Stomach (tissue), 9 donors: ENCODE results near the gene PRMT3. TPM values are rescaled to one million over a fixed set of nuclear protein-coding genes. Genes with fewer than 3 reads are reported as not detected.

ENCODE experiments used
- DNase-seq, 2 donors: peaks; one replicate each; pipeline versions ENCODE4 v3.0.0 to v3.0.0-alpha.2; 2013 to 2019
- H3K27ac ChIP-seq, 5 donors: fragments of 200-600 bp in 4 of 5; sonication (generic) in 4 of 5; one replicate each; pipeline ENCODE4 v1.5.1; 2013 to 2019; ENCODE audit warnings: mild to moderate bottlenecking in 1 of 5, moderate library complexity in 1 of 5
- H3K27me3 ChIP-seq, 3 donors: fragments of 200-600 bp; sonication (generic); one replicate each; pipeline ENCODE4 v1.5.1; 2017 to 2019; ENCODE audit warnings: mixed run types in 1 of 3
- H3K36me3 ChIP-seq, 4 donors: fragments of 200-600 bp; sonication (generic); 1 replicate in 3 of 4; 2 replicates in 1 of 4; pipeline ENCODE4 v1.5.1; 2016 to 2019
- H3K4me1 ChIP-seq, 4 donors: fragments of 200-600 bp; sonication (generic); one replicate each; pipeline ENCODE4 v1.5.1; 2016 to 2019
- H3K4me3 ChIP-seq, 4 donors: fragments of 200-600 bp; sonication (generic) in 3 of 4; one replicate each; pipeline ENCODE4 v1.5.1; 2016 to 2019; ENCODE audit warnings: mild to moderate bottlenecking in 1 of 4
- H3K9me3 ChIP-seq, 4 donors: fragments of 200-600 bp; sonication (generic); one replicate each; pipeline ENCODE4 v1.5.1; 2016 to 2019
- EP300 ChIP-seq: sonication (generic); formaldehyde crosslinking; IDR thresholded peaks from one replicate; pipeline ENCODE4 v1.6.1; 2017; ENCODE audit warnings: antibody characterized with exemption
- POLR2A ChIP-seq, 4 donors: fragments of 450-650 bp; IDR thresholded peaks; one replicate each; pipeline ENCODE4 v1.6.1; 2016; ENCODE audit warnings: antibody characterized with exemption in 4 of 4, control low read depth in 2 of 4, mild to moderate bottlenecking in 1 of 4, moderate library complexity in 1 of 4
- POLR2AphosphoS5 ChIP-seq, 3 donors: sonication (generic); formaldehyde crosslinking; IDR thresholded peaks; one replicate each; pipeline ENCODE4 v1.6.1; 2016; ENCODE audit warnings: antibody characterized with exemption in 3 of 3
- WGBS, 5 donors: extraction: QIAGEN DNeasy Blood & Tissue Kit in 3 of 5; methylation state at CpG; one replicate each; pipeline versions ENCODE4 v1.1.5 to v1.1.7; 2013 to 2018; 5-methylcytosine and 5-hydroxymethylcytosine counted together
- intact Hi-C: fragments of 100-400 bp; cut with DNase I; formaldehyde crosslinking; loops from one replicate; pipeline ENCODE4 v1.15.1; 2023; ENCODE audit warnings: low total_unique reads
- polyA plus RNA-seq, 3 donors: library from polyadenylated mRNA; stranded (reverse); fragments of 200-250 nt; gene quantifications; one replicate each; pipeline ENCODE4 v1.2.3, GENCODE V29; 2013
- total RNA-seq, 5 donors: library from RNA; depleted of rRNA; stranded (reverse); fragments of >200 nt; gene quantifications; one replicate each; pipeline versions ENCODE4 v1.1.0 to v1.2.3, GENCODE V29; 2014 to 2016
- TF ChIP-seq, protein P1 (sequence below), 7 experiments: fragments of 450-650 bp in 4 of 7; fragments of 200-600 bp in 3 of 7; sonication (generic) in 3 of 7; IDR thresholded peaks; one replicate each; pipeline ENCODE4 v1.5.1; 2016 to 2019; ENCODE audit warnings: antibody characterized with exemption in 7 of 7, control low read depth in 2 of 7, mild to moderate bottlenecking in 1 of 7
- donor health status: healthy with polysubstance abuse.
- donor health status: Bipolar disorder and iron deficiency.
- donor health status: healthy.

Gene PRMT3
- total and polyA plus RNA-seq, 8 donors: 4.7 to 54.5 (median 9.7) TPM

GRCh38 chr11:20558741-20559140, 171.2 kb downstream of the PRMT3 start:
- no peak overlapping the region for H3K27ac ChIP-seq
- DNase-seq: no peak
- H3K9me3 ChIP-seq: peaks cover 0 to 5% (median 2%) of the 10 kb centered on the region in 4 donors
- H3K4me1 ChIP-seq: no peaks in the 10 kb centered on the region
- TF ChIP-seq, protein P1, sequence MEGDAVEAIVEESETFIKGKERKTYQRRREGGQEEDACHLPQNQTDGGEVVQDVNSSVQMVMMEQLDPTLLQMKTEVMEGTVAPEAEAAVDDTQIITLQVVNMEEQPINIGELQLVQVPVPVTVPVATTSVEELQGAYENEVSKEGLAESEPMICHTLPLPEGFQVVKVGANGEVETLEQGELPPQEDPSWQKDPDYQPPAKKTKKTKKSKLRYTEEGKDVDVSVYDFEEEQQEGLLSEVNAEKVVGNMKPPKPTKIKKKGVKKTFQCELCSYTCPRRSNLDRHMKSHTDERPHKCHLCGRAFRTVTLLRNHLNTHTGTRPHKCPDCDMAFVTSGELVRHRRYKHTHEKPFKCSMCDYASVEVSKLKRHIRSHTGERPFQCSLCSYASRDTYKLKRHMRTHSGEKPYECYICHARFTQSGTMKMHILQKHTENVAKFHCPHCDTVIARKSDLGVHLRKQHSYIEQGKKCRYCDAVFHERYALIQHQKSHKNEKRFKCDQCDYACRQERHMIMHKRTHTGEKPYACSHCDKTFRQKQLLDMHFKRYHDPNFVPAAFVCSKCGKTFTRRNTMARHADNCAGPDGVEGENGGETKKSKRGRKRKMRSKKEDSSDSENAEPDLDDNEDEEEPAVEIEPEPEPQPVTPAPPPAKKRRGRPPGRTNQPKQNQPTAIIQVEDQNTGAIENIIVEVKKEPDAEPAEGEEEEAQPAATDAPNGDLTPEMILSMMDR (IDR thresholded peaks at IDR 0.05): no peak
- TF ChIP-seq POLR2AphosphoS5 (IDR thresholded peaks at IDR 0.05) (no peak), POLR2A (IDR thresholded peaks at IDR 0.05) (no peak), EP300 (no peak)
- no peaks in the 10 kb centered on the region for H3K36me3 ChIP-seq
- WGBS, 5 donors: 90 to 91% (median 90%) methylated on average over 4 of the region's 4 CpGs
- H3K27me3 ChIP-seq: no peaks in the 10 kb centered on the region
- H3K4me3 ChIP-seq: no peak overlapping the region
- intact Hi-C loops: no loop called here

Other genes starting within 250 kb of the PRMT3 start
- gene DBX1, start 227.2 kb upstream of the PRMT3 start, total RNA-seq: not detected
- not detected for gene DBX1, start 227.2 kb upstream of the PRMT3 start, polyA plus RNA-seq
- 10 to 100 TPM; 31.2 to 55.3 (median 46.7) TPM for gene HTATIP2, start 24.0 kb upstream of the PRMT3 start, total RNA-seq
- gene HTATIP2, start 24.0 kb upstream of the PRMT3 start, polyA plus RNA-seq: 10 to 100 TPM; 37.7 to 86.0 (median 62.7) TPM
- gene SLC6A5, start 211.9 kb downstream of the PRMT3 start, total RNA-seq: not detected
- gene SLC6A5, start 211.9 kb downstream of the PRMT3 start, polyA plus RNA-seq: not detected